Stomach (tissue), 9 donors: ENCODE results near the gene ADCY5. TPM values are rescaled to one million over a fixed set of nuclear protein-coding genes. Genes with fewer than 3 reads are reported as not detected.

Experiments used
- DNase-seq, 2 donors: peaks; one replicate each; pipeline versions ENCODE4 v3.0.0 to v3.0.0-alpha.2; 2013 to 2019
- H3K27ac ChIP-seq, 5 donors: fragments of 200-600 bp in 4 of 5; sonication (generic) in 4 of 5; one replicate each; pipeline ENCODE4 v1.5.1; 2013 to 2019; ENCODE audit warnings: mild to moderate bottlenecking in 1 of 5, moderate library complexity in 1 of 5
- H3K27me3 ChIP-seq, 3 donors: fragments of 200-600 bp; sonication (generic); one replicate each; pipeline ENCODE4 v1.5.1; 2017 to 2019; ENCODE audit warnings: mixed run types in 1 of 3
- H3K36me3 ChIP-seq, 4 donors: fragments of 200-600 bp; sonication (generic); 1 replicate in 3 of 4; 2 replicates in 1 of 4; pipeline ENCODE4 v1.5.1; 2016 to 2019
- H3K4me1 ChIP-seq, 4 donors: fragments of 200-600 bp; sonication (generic); one replicate each; pipeline ENCODE4 v1.5.1; 2016 to 2019
- H3K4me3 ChIP-seq, 4 donors: fragments of 200-600 bp; sonication (generic) in 3 of 4; one replicate each; pipeline ENCODE4 v1.5.1; 2016 to 2019; ENCODE audit warnings: mild to moderate bottlenecking in 1 of 4
- H3K9me3 ChIP-seq, 4 donors: fragments of 200-600 bp; sonication (generic); one replicate each; pipeline ENCODE4 v1.5.1; 2016 to 2019
- EP300 ChIP-seq: sonication (generic); formaldehyde crosslinking; IDR thresholded peaks from one replicate; pipeline ENCODE4 v1.6.1; 2017; ENCODE audit warnings: antibody characterized with exemption
- POLR2A ChIP-seq, 4 donors: fragments of 450-650 bp; IDR thresholded peaks; one replicate each; pipeline ENCODE4 v1.6.1; 2016; ENCODE audit warnings: antibody characterized with exemption in 4 of 4, control low read depth in 2 of 4, mild to moderate bottlenecking in 1 of 4, moderate library complexity in 1 of 4
- POLR2AphosphoS5 ChIP-seq, 3 donors: sonication (generic); formaldehyde crosslinking; IDR thresholded peaks; one replicate each; pipeline ENCODE4 v1.6.1; 2016; ENCODE audit warnings: antibody characterized with exemption in 3 of 3
- WGBS, 5 donors: extraction: QIAGEN DNeasy Blood & Tissue Kit in 3 of 5; methylation state at CpG; one replicate each; pipeline versions ENCODE4 v1.1.5 to v1.1.7; 2013 to 2018; 5-methylcytosine and 5-hydroxymethylcytosine counted together
- intact Hi-C: fragments of 100-400 bp; cut with DNase I; formaldehyde crosslinking; loops from one replicate; pipeline ENCODE4 v1.15.1; 2023; ENCODE audit warnings: low total_unique reads
- polyA plus RNA-seq, 3 donors: library from polyadenylated mRNA; stranded (reverse); fragments of 200-250 nt; gene quantifications; one replicate each; pipeline ENCODE4 v1.2.3, GENCODE V29; 2013
- total RNA-seq, 5 donors: library from RNA; depleted of rRNA; stranded (reverse); fragments of >200 nt; gene quantifications; one replicate each; pipeline versions ENCODE4 v1.1.0 to v1.2.3, GENCODE V29; 2014 to 2016
- TF ChIP-seq, protein P1 (sequence below), 7 experiments: fragments of 450-650 bp in 4 of 7; fragments of 200-600 bp in 3 of 7; sonication (generic) in 3 of 7; IDR thresholded peaks; one replicate each; pipeline ENCODE4 v1.5.1; 2016 to 2019; ENCODE audit warnings: antibody characterized with exemption in 7 of 7, control low read depth in 2 of 7, mild to moderate bottlenecking in 1 of 7
- donor health status: healthy with polysubstance abuse.
- donor health status: Bipolar disorder and iron deficiency.
- donor health status: healthy.

The ADCY5 gene
- total and polyA plus RNA-seq, 8 donors: 1.8 to 79.9 (median 16.3) TPM

DNA sequence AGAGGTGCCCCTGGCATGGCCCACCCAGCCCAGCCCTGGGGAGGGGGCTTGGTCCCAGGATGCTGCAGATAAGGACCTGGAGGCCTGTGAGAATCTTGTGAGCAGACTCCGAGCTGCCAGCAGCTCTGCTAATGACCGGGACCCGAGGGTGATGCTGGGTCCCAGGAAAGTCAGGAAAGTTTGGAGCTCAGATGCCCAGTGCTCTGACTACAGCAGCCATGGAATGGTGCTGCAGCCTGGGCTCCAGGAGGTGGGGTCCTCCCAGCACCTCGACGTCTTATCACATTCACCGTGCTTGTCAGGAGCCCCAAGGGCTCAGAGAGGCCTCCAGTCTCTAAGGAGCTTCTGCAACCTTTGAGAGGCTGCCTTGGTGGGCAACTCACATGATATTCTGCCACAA lies 34.3 kb upstream of the ADCY5 start:
- no peak for DNase-seq
- H3K27me3 ChIP-seq: peaks cover 0 to 6% (median 0%) of the 10 kb centered on the region in 3 donors
- TF ChIP-seq POLR2A (IDR thresholded peaks at IDR 0.05) (no peak), POLR2AphosphoS5 (IDR thresholded peaks at IDR 0.05) (no peak), EP300 (no peak)
- TF ChIP-seq, protein P1, sequence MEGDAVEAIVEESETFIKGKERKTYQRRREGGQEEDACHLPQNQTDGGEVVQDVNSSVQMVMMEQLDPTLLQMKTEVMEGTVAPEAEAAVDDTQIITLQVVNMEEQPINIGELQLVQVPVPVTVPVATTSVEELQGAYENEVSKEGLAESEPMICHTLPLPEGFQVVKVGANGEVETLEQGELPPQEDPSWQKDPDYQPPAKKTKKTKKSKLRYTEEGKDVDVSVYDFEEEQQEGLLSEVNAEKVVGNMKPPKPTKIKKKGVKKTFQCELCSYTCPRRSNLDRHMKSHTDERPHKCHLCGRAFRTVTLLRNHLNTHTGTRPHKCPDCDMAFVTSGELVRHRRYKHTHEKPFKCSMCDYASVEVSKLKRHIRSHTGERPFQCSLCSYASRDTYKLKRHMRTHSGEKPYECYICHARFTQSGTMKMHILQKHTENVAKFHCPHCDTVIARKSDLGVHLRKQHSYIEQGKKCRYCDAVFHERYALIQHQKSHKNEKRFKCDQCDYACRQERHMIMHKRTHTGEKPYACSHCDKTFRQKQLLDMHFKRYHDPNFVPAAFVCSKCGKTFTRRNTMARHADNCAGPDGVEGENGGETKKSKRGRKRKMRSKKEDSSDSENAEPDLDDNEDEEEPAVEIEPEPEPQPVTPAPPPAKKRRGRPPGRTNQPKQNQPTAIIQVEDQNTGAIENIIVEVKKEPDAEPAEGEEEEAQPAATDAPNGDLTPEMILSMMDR (IDR thresholded peaks at IDR 0.05): no peak
- no peaks in the 10 kb centered on the region for H3K9me3 ChIP-seq
- WGBS, 5 donors: 77 to 96% (median 85%) methylated on average over 5 to 6 of the region's 6 CpGs; no CpG with 5 or more reads in 1 of the 5 donors
- intact Hi-C loops: no loop called here
- no peaks in the 10 kb centered on the region for H3K4me1 ChIP-seq
- no peaks in the 10 kb centered on the region for H3K36me3 ChIP-seq
- H3K4me3 ChIP-seq: no peak overlapping the region
- no peak overlapping the region for H3K27ac ChIP-seq

DNA sequence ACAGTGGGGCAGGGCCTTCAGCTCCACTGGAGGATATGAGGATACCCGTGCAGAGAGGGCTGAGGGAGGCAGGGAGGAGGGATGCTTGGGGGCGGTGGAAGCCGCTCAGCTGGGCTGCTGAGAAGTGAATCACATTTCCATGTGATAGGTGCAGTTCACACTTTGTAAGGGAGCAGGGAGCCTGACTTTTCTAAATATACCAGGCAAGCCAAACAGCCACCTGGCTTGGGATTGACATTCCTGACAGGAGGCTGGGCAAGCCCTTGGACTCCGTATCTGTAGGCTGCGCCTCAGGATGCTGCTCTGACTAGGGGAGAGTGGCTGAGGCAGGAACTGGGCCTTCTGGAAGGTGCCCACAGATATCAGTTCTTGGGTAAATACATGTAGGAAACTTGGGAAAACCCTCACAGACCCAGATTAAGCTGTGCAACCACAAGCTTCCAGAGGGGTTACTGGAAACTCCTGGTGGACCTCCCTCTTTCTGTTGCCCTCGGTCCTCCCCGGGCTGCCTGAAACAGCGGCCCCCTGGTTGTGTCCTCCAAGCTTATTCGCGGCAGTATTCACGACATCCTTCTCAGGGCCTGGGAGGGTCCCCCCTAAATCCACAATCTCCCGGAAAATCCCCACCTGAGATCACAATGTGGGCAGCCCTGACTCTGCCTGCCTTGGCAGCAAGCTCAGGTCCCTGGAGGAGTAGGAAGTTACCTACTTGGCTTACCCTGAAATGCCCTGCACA lies 33.0 kb upstream of the ADCY5 start:
- WGBS, 5 donors: 59 to 76% (median 66%) methylated on average over 12 of the region's 12 CpGs
- Histone ChIP-seq H3K9me3 (no peaks in the 10 kb centered on the region), H3K4me3 (no peak overlapping the region), H3K36me3 (no peaks in the 10 kb centered on the region), H3K4me1 (no peaks in the 10 kb centered on the region), H3K27me3 (peaks cover 0 to 6% (median 0%) of the 10 kb centered on the region in 3 donors), H3K27ac (no peak overlapping the region)
- intact Hi-C loops: no loop called here
- no peak for DNase-seq
- no peak for TF ChIP-seq EP300
- TF ChIP-seq, protein P1 (IDR thresholded peaks at IDR 0.05): no peak
- no peak for TF ChIP-seq POLR2A (IDR thresholded peaks at IDR 0.05)
- TF ChIP-seq POLR2AphosphoS5 (IDR thresholded peaks at IDR 0.05): no peak

DNA sequence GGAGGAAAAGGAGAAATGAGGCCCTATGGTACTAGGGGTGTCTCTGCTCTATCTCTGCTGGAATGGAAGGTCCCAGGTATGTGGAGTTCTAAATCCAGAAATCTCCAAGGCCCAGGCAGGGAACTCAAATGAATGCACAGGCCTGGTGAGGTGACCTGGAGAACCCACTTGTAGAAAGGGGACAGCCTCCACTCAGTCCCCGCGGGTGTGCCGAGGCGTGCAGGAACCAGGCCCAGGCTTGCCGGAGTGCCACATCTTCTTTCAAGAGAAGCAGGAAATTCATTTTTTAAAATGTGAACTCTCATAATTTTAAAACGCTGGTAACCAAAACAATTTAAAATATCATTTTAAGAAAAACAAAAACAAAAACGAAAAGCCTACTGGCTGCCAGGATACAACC lies 32.2 kb upstream of the ADCY5 start:
- no peak for DNase-seq
- intact Hi-C loops: no loop called here
- 86 to 92% (median 88%) methylated on average over 7 of the region's 7 CpGs for WGBS, 5 donors
- Histone ChIP-seq H3K4me3 (no peak overlapping the region), H3K36me3 (no peaks in the 10 kb centered on the region), H3K4me1 (no peaks in the 10 kb centered on the region), H3K9me3 (no peaks in the 10 kb centered on the region), H3K27me3 (peaks cover 0 to 10% (median 0%) of the 10 kb centered on the region in 3 donors), H3K27ac (no peak overlapping the region)
- TF ChIP-seq POLR2AphosphoS5 (IDR thresholded peaks at IDR 0.05) (no peak), POLR2A (IDR thresholded peaks at IDR 0.05) (no peak), EP300 (no peak)
- TF ChIP-seq, protein P1 (IDR thresholded peaks at IDR 0.05): no peak

DNA sequence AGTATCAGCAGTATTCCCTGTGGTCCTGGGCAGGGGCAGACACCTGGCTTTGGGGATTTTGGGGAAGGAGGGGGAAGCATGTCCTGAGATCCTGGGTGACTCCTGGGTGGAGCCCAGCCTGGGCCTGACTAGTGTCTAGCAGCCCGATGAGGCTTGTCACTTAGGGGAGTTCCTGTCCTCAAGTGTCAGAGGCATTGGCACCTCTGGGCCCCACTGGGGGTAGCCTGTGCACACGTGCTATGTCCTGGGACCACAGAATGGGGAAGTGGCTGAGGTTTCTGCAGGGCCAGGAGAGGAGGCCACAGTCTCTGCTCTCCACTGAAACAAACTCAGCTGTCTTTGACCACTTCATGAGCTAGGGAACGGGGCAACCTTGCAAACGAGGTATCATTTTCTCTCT lies 31.5 kb upstream of the ADCY5 start:
- H3K27ac ChIP-seq: no peak overlapping the region
- intact Hi-C loops: no loop called here
- H3K4me1 ChIP-seq: no peaks in the 10 kb centered on the region
- 76 to 90% (median 77%) methylated on average over 3 to 4 of the region's 4 CpGs for WGBS, 5 donors
- no peaks in the 10 kb centered on the region for H3K9me3 ChIP-seq
- no peak for DNase-seq
- H3K4me3 ChIP-seq: no peak overlapping the region
- H3K27me3 ChIP-seq: peaks cover 0 to 16% (median 3%) of the 10 kb centered on the region in 3 donors
- no peaks in the 10 kb centered on the region for H3K36me3 ChIP-seq
- no peak for TF ChIP-seq POLR2A (IDR thresholded peaks at IDR 0.05)

DNA sequence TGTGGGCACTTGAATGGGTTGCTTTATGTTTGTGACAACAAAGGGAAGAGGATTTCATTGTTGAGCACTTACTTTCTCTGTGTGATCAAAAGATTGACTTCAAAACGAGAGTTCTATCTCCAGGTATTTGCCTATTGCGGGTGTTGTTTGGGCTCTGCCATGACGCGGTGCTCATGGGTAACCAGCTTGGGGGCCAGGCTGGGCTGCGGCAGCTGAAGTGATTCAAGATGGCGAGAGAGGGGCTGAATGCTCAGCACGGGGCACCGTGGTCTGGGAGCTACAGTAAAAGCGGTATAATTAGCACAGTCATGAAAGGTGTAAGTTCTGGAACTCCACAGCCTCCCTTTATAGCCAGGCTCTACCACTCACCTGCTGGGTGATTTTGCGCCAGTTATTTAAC lies 31.0 kb upstream of the ADCY5 start:
- intact Hi-C loops: no loop called here
- H3K4me3 ChIP-seq: no peak overlapping the region
- no peaks in the 10 kb centered on the region for H3K4me1 ChIP-seq
- TF ChIP-seq EP300: no peak
- TF ChIP-seq, protein P1 (IDR thresholded peaks at IDR 0.05): no peak
- no peak for TF ChIP-seq POLR2AphosphoS5 (IDR thresholded peaks at IDR 0.05)
- no peak for TF ChIP-seq POLR2A (IDR thresholded peaks at IDR 0.05)
- 89 to 92% (median 91%) methylated on average over 10 of the region's 10 CpGs for WGBS, 5 donors
- H3K27ac ChIP-seq: no peak overlapping the region
- H3K36me3 ChIP-seq: no peaks in the 10 kb centered on the region
- peaks cover 0 to 20% (median 3%) of the 10 kb centered on the region in 3 donors for H3K27me3 ChIP-seq
- no peak for DNase-seq
- H3K9me3 ChIP-seq: no peaks in the 10 kb centered on the region
